ENCODE data around the gene TMEM132C. TPM values are rescaled to one million over a fixed set of nuclear protein-coding genes. Genes with fewer than 3 reads are reported as not detected.

Gene TMEM132C
- total and polyA plus RNA-seq, 2 donors (not counting 1 experiment from before 2014, with no cell fraction given), result not detected

DNA sequence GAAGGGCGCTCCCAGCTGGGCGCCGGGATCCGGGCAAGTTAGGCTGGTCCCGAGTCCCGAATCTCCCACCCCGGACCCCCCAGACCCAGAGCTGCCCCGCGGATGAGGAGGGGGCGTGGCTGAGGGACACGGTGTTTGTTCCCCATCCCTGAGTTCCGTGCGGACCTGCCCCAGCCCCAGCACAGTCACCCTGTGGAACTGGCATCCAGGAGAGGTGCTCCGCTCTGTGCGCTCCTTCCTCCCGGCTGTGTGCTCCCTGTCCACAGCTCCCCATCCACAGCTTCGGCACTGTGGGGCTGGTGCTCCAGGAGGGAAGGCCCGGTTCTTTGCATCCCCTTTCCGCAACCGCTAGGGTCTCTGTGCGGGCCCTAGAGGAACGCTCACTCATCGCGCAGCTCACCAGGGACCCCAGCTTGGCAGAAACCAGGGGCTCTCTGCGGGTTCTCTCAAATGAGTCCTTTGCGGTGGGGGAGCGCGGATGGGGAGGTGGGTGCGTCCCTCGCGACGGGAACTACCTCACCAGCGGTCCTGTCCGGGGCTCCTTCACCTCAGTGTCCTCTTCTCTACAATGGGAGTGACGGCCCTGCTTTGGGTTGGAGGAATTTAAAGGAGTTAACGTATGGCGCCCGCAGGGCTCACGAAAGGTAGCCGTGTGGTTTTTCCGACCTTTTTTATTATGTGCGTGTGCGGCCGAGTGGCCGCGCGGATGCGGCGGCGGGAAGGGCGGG is 845 bp downstream of the TMEM132C start:
- TF ChIP-seq EZH2 (IDR thresholded peaks at IDR 0.05; ENCODE audit: borderline replicate concordance, insufficient read depth, low read depth, low read length, poor library complexity, severe bottlenecking), result no peak
- TF ChIP-seq, protein P1, sequence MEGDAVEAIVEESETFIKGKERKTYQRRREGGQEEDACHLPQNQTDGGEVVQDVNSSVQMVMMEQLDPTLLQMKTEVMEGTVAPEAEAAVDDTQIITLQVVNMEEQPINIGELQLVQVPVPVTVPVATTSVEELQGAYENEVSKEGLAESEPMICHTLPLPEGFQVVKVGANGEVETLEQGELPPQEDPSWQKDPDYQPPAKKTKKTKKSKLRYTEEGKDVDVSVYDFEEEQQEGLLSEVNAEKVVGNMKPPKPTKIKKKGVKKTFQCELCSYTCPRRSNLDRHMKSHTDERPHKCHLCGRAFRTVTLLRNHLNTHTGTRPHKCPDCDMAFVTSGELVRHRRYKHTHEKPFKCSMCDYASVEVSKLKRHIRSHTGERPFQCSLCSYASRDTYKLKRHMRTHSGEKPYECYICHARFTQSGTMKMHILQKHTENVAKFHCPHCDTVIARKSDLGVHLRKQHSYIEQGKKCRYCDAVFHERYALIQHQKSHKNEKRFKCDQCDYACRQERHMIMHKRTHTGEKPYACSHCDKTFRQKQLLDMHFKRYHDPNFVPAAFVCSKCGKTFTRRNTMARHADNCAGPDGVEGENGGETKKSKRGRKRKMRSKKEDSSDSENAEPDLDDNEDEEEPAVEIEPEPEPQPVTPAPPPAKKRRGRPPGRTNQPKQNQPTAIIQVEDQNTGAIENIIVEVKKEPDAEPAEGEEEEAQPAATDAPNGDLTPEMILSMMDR (IDR thresholded peaks at IDR 0.05), result no peak
- POLR2A ChIA-PET, result no interaction called here
- Mint-ChIP-seq H3K27me3 (peaks cover 40% of the 10 kb centered on the region), H3K4me3 (no peak overlapping the region), H3K9me3 (ENCODE audit: insufficient read depth) (no peaks in the 10 kb centered on the region), H3K4me1 (no peaks in the 10 kb centered on the region), H3K27ac (no peak overlapping the region)
- Histone ChIP-seq H3K9ac (ENCODE audit: low read length) (no peak overlapping the region), H3K4me1 (ENCODE audit: control insufficient read depth in 2 of 2, insufficient read depth in 2 of 2, low read length in 2 of 2) (no peaks in the 10 kb centered on the region), H3K79me2 (ENCODE audit: control insufficient read depth, insufficient read depth, low read length) (no peaks in the 10 kb centered on the region), H3K4me2 (replicated peaks; ENCODE audit: low read depth, low read length, poor library complexity, severe bottlenecking) (no peak overlapping the region), H3K9me3 (ENCODE audit: control extremely low read depth in 1 of 3, control insufficient read depth in 2 of 3, insufficient read depth in 1 of 3, low read length in 2 of 3) (peaks cover 0 to 21% (median 4%) of the 10 kb centered on the region in 3 donors), H3K36me3 (replicated peaks in 1 of 2; ENCODE audit: control extremely low read depth in 1 of 2, control insufficient read depth in 1 of 2, extremely low read depth in 1 of 2, insufficient read depth in 2 of 2, low read length in 1 of 2) (no peaks in the 10 kb centered on the region), H2AFZ (ENCODE audit: insufficient read depth, low read depth, low read length, poor library complexity, severe bottlenecking) (no peak overlapping the region), H3K27ac (ENCODE audit: low read length in 2 of 2) (no peak overlapping the region), H4K20me1 (ENCODE audit: control insufficient read depth, insufficient read depth, low read length, poor library complexity, severe bottlenecking) (no peaks in the 10 kb centered on the region), H3K27me3 (replicated peaks in 1 of 4; ENCODE audit: control extremely low read depth in 1 of 4, control insufficient read depth in 3 of 4, insufficient read depth in 4 of 4, low read length in 3 of 4) (peaks cover 0 to 39% (median 5%) of the 10 kb centered on the region in 4 experiments), H3K4me3 (ENCODE audit: control extremely low read depth in 1 of 5, extremely low read depth in 1 of 5, insufficient read depth in 1 of 5, low read depth in 2 of 5, low read length in 4 of 5) (no peak overlapping the region)
- 16% methylated on average over 48 of the region's 51 CpGs for WGBS (ENCODE audit: insufficient coverage)
- DNase-seq (no peak), ATAC-seq (ENCODE audit: low read depth) (no peak)
- CTCF ChIA-PET, result no interaction called here
- intact Hi-C loops (cut with micrococcal nuclease), result no loop called here

DNA sequence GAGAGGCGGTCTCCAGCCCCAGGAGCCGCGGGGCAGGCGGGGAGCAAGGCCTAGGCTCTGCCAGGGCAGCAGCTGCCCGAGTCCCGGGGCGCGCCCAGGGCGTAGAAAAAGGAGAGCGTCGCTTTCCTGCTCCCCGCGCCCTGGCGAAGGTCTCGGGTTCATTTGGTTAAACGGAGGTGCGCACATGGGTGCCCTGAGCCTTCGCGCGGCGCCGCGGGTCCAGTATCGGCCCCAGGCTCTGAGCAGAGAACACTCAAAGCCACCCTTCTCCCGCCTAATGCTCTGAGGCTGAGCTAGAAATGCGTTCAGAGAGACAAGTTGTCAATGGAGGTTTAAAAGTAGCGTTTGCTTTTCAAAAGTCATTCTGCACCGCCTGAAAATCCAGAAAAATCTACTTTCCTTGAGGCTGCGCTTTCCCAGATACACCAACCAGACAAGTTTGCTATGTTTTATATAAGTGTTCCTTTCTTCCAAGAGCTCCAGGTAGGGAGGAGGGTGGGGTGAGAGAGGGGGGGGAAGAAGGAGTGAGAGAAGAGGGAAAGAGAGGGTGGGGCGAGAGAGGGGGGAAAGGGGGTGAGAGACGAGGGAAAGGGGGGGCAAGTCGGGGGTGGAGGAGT is 1.5 kb downstream of the TMEM132C start:
- peaks cover 39% of the 10 kb centered on the region for H3K27me3 Mint-ChIP-seq

More for the DNA sequence above, 1.5 kb downstream of the TMEM132C start:
- TF ChIP-seq, protein P1 (IDR thresholded peaks at IDR 0.05), result no peak
- no peak for TF ChIP-seq EZH2 (IDR thresholded peaks at IDR 0.05; ENCODE audit: borderline replicate concordance, insufficient read depth, low read depth, low read length, poor library complexity, severe bottlenecking)
- Histone ChIP-seq H3K27ac (ENCODE audit: low read length in 2 of 2) (no peak overlapping the region), H3K4me3 (ENCODE audit: control extremely low read depth in 1 of 5, extremely low read depth in 1 of 5, insufficient read depth in 1 of 5, low read depth in 2 of 5, low read length in 4 of 5) (no peak overlapping the region), H3K9ac (ENCODE audit: low read length) (no peak overlapping the region), H3K36me3 (replicated peaks in 1 of 2; ENCODE audit: control extremely low read depth in 1 of 2, control insufficient read depth in 1 of 2, extremely low read depth in 1 of 2, insufficient read depth in 2 of 2, low read length in 1 of 2) (no peaks in the 10 kb centered on the region), H3K79me2 (ENCODE audit: control insufficient read depth, insufficient read depth, low read length) (no peaks in the 10 kb centered on the region), H3K4me2 (replicated peaks; ENCODE audit: low read depth, low read length, poor library complexity, severe bottlenecking) (no peak overlapping the region), H3K9me3 (ENCODE audit: control extremely low read depth in 1 of 3, control insufficient read depth in 2 of 3, insufficient read depth in 1 of 3, low read length in 2 of 3) (peaks cover 0 to 21% (median 7%) of the 10 kb centered on the region in 3 donors), H3K4me1 (ENCODE audit: control insufficient read depth in 2 of 2, insufficient read depth in 2 of 2, low read length in 2 of 2) (no peaks in the 10 kb centered on the region), H4K20me1 (ENCODE audit: control insufficient read depth, insufficient read depth, low read length, poor library complexity, severe bottlenecking) (no peaks in the 10 kb centered on the region), H3K27me3 (replicated peaks in 1 of 4; ENCODE audit: control extremely low read depth in 1 of 4, control insufficient read depth in 3 of 4, insufficient read depth in 4 of 4, low read length in 3 of 4) (peaks cover 0 to 39% (median 5%) of the 10 kb centered on the region in 4 experiments), H2AFZ (ENCODE audit: insufficient read depth, low read depth, low read length, poor library complexity, severe bottlenecking) (no peak overlapping the region)
- WGBS (ENCODE audit: insufficient coverage), result 7% methylated on average over 28 of the region's 32 CpGs
- ATAC-seq (ENCODE audit: low read depth), result no peak
- intact Hi-C loops (cut with micrococcal nuclease), result no loop called here
- no peak for DNase-seq
- no peaks in the 10 kb centered on the region for H3K4me1 Mint-ChIP-seq
- no peak overlapping the region for H3K4me3 Mint-ChIP-seq
- H3K9me3 Mint-ChIP-seq (ENCODE audit: insufficient read depth), result no peaks in the 10 kb centered on the region
- no peak overlapping the region for H3K27ac Mint-ChIP-seq
- ChIA-PET CTCF (no interaction called here), POLR2A (no interaction called here)

All from B cell (primary cell).